HG03558 (cell line): Measurements from ENCODE around the gene ADCY10.
A peak's percentile ranks its signal among the peaks of the same experiment; 100 is the strongest.

Source experiments
- ATAC-seq: cut with Tn5 transposase; IDR thresholded peaks from one replicate; pipeline ENCODE4 v1.9.1; 2021; ENCODE audit warnings: moderate number of reproducible peaks; ENCODE audit not compliant: unreplicated experiment; ENCODE audit errors: extremely low read depth

The ADCY10 gene, protein sequence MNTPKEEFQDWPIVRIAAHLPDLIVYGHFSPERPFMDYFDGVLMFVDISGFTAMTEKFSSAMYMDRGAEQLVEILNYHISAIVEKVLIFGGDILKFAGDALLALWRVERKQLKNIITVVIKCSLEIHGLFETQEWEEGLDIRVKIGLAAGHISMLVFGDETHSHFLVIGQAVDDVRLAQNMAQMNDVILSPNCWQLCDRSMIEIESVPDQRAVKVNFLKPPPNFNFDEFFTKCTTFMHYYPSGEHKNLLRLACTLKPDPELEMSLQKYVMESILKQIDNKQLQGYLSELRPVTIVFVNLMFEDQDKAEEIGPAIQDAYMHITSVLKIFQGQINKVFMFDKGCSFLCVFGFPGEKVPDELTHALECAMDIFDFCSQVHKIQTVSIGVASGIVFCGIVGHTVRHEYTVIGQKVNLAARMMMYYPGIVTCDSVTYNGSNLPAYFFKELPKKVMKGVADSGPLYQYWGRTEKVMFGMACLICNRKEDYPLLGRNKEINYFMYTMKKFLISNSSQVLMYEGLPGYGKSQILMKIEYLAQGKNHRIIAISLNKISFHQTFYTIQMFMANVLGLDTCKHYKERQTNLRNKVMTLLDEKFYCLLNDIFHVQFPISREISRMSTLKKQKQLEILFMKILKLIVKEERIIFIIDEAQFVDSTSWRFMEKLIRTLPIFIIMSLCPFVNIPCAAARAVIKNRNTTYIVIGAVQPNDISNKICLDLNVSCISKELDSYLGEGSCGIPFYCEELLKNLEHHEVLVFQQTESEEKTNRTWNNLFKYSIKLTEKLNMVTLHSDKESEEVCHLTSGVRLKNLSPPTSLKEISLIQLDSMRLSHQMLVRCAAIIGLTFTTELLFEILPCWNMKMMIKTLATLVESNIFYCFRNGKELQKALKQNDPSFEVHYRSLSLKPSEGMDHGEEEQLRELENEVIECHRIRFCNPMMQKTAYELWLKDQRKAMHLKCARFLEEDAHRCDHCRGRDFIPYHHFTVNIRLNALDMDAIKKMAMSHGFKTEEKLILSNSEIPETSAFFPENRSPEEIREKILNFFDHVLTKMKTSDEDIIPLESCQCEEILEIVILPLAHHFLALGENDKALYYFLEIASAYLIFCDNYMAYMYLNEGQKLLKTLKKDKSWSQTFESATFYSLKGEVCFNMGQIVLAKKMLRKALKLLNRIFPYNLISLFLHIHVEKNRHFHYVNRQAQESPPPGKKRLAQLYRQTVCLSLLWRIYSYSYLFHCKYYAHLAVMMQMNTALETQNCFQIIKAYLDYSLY (N-terminal part only)

DNA sequence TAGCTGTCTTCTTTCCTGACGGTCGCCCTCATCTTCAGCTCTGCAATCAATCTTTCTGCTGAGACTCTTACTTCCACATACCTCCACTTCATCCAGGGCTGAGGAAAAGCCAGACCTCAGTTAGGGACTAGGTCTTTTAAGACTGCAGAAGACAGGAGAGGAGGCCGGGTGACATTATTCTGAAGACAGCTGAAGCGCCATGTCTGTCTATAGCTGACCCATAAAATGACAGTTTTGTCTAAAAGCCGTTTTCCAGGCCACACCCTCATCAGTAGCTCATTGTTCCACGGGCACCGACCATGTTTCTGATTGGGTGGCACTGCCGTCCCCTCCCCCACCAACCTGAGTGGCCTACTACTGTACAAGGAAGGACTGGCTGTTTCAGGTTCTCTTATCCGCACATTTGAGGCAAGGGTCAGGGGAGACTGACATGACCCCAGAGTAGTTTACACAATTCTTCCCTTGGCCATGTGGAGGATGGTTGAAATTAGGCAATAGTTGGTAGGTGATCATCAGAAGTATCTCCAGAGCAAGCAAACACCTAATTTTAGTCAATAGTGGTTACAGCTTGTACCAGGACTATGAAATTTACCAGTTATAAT lies at the start of gene ADCY10:
Gene ADCY10, minus strand, starts transcription at position 240 of the 602 bp plus-strand sequence. CDS start 8,994 bp downstream, outside the sequence.
- no peak for ATAC-seq

- no peak for ATAC-seq
These were observed 43.8 kb upstream of the ADCY10 start for GRCh38 chr1:167957710-167958109.

- ATAC-seq: no peak
These were observed 42.0 kb upstream of the ADCY10 start for GRCh38 chr1:167955915-167956314.

- ATAC-seq: no peak
These were observed 36.6 kb upstream of the ADCY10 start for GRCh38 chr1:167950569-167950968.

DNA sequence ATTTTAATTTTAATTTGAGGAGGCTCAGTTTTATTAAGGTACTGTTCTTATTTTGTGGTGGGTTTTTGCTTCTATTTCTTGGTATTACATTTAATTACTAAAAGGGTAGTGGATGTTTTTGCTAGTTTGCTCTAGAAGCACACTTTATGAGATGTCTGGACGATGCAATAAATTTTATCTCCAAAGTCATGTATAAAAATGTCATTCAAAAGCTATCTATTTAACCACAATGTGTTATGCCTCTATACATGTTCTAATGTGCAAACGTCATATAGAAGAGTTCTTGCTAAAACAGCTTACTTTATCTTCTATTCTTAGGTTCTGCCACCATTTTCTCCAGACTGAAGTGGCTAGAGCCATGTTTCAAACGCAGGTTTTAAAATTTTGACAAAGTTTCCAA lies 35.9 kb upstream of the ADCY10 start:
- ATAC-seq: no peak

DNA sequence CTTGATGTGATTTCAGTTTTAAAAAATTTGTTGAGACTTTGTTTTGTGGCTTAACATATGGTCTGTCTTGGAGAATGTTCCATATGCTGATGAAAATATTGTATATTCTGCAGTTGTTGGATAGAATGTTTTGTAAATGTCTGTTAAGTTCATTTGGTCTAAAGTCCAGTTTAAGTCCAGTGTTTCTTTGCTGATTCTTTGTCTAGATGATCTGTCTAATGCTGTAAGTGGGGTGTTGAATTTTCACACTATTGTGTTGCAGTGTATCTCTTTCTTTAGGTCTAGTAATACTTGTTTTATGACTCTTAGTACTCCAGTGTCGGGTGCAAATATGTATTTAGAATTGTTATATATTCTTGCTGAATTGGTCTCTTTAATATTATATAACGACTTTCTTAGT lies 33.8 kb upstream of the ADCY10 start:
- no peak for ATAC-seq

DNA sequence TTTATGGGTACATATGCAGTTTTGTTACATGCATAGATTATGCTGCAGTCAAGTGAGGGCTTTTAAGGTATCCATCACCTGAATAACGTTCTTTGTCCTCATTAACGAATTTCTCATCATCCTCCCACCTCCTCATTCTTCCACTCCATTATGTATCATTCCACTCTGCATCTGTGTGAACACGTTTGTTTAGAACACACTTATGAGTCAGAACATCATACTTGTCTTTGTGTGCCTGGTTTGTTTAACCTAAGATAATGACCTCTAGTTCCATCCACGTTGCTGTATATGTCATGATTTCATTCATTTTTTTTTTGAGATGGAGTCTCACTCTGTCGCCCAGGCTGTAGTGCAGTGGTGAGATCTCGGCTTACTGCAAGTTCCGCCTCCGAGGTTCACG lies 29.6 kb upstream of the ADCY10 start:
- ATAC-seq: no peak

GRCh38 chr1:167940264-167940663 lies 26.3 kb upstream of the ADCY10 start:
- no peak for ATAC-seq

- no peak for ATAC-seq
These were observed 24.2 kb upstream of the ADCY10 start for GRCh38 chr1:167938080-167938636.

DNA sequence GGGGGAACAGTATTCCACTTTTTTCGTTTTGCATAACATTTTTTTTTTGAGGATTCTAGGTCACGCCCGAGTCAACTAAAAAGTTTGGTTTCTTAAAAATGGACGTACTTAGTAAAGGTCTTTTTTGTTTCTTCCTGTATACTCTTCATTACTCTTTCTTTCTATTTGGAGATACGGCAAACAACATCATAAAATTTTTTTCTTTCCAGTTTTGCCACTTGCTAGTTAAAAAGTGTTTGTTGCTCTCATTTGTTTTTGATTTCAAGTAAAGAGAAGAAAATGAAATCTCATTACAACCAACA lies 23.7 kb upstream of the ADCY10 start:
- no peak for ATAC-seq

DNA sequence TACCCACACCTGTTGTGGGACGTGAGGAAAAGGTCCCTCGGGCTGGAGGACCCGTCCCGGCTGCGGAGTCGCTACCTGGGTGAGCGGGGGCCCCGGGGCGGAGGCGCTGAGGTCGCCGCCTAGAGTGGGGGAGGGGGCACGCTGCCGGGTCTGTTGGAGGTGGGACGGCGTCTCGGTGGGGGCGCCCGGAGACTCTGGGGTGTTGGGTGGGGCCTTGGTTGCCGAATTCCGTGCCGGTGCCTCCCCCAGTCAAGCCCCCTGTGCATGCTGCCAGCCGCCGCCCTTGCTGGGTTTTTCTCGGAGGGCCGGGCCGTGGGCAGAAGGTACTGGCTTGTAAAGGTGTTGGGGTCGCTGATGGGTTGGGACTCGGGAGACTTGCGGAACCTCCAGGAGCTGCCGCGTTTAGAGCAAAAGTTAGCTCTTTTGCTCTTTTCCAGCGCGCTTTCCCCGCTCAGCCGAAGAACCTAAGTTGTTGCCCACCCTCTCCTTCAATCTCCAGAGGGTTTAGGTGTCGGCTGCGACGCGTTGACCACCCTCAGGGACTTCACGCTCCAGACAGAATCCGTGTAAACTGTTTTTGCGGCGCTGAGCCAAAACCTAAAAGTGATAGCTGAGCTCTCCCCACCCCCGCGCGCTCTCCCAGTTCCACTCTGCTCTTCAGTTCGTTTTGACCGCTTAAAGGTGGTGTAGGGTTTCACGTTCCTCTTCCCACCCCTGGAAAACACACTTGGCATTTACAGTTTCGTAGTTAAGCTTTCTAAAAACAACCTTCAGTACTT lies 23.2 kb upstream of the ADCY10 start, which contains the start of gene MPC2:
Gene MPC2, minus strand, starts transcription at position 143 of the 779 bp plus-strand sequence. CDS start 1,231 bp downstream, outside the sequence.
- no peak for ATAC-seq

- peak; percentile 79 for ATAC-seq
These were observed 22.4 kb upstream of the ADCY10 start, which contains the start of gene DCAF6 for GRCh38 chr1:167936068-167936929. Gene DCAF6 (plus strand): TSS chr1:167936683. CDS start chr1:167936912, 229 bp downstream.

GRCh38 chr1:167935216-167936067 lies 21.5 kb upstream of the ADCY10 start:
- no peak for ATAC-seq

- no peak for ATAC-seq
These were observed 20.7 kb upstream of the ADCY10 start for GRCh38 chr1:167934426-167935215.

DNA sequence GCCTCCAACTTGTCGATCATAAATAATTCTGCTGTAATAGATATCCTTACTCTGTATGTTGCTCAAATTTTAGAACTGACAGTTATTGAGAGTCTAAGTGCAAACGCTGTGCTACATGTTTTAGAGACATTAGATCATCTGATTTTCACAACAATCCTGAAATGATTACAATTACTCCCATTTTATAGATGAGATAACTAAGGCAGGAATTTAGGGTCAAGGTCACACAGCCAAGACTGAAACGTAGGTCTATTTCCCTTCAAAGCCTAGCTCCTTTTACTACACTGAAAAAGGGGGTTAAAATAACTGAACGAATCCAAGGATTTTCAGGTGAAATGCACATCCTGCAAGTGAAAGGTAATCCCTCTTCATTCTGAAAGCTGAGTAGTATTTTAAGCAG lies 19.9 kb upstream of the ADCY10 start:
- ATAC-seq: no peak

GRCh38 chr1:167929725-167930124 lies 15.8 kb upstream of the ADCY10 start:
- no peak for ATAC-seq
